H1 (cell line): ENCODE results near the gene RAPGEF5. TPM values are rescaled to one million over a fixed set of nuclear protein-coding genes. Genes with fewer than 3 reads are reported as not detected.

Experiments used
- CTCF ChIA-PET: fragments of 300-600 bp; sonication (Branson Sonifier 250); formaldehyde crosslinking; loops from one replicate; lab custom pipeline; 2021; ENCODE audit not compliant: partially characterized antibody; lab: Charles Lee
- POLR2A ChIA-PET: fragments of 300-600 bp; sonication (Branson Sonifier 250); formaldehyde crosslinking; loops from one replicate; lab custom pipeline; 2021; ENCODE audit warnings: inconsistent platforms; ENCODE audit not compliant: partially characterized antibody; lab: Charles Lee
- DNase-seq, 2 experiments: peaks; one replicate each; pipeline versions ENCODE4 v3.0.0 to v3.0.0-alpha.2; 2010 to 2022; ENCODE audit warnings: low spot score in 2 of 2, low read depth in 1 of 2, mixed read lengths in 1 of 2
- FAIRE-seq: peaks from 2 replicates; lab custom pipeline; 2011; peaks lifted over from hg19 to GRCh38; lab: Jason Lieb, UNC
- H2AFZ ChIP-seq: 2 replicates; pipeline ENCODE4 v1.8.1; 2012; ENCODE audit warnings: low read length, inconsistent platforms
- H2AK5ac ChIP-seq: 2 replicates; pipeline ENCODE4 v1.6.1; 2013; ENCODE audit warnings: low read depth, low read length
- H2BK120ac ChIP-seq: replicated peaks from 2 replicates; pipeline ENCODE3; 2013; ENCODE audit warnings: low read depth, low read length, inconsistent platforms
- H2BK12ac ChIP-seq: 2 replicates; pipeline ENCODE4 v1.6.1; 2013; ENCODE audit warnings: low read depth, low read length
- H2BK15ac ChIP-seq: 2 replicates; pipeline ENCODE4 v1.6.1; 2013; ENCODE audit warnings: low read length
- H2BK20ac ChIP-seq: 2 replicates; pipeline ENCODE4 v1.6.1; 2013; ENCODE audit warnings: low read length
- H2BK5ac ChIP-seq: 2 replicates; pipeline ENCODE4 v1.6.1; 2013; ENCODE audit warnings: low read depth, low read length
- H3K14ac ChIP-seq: 2 replicates; pipeline ENCODE4 v1.6.1; 2013; ENCODE audit warnings: inconsistent platforms; ENCODE audit not compliant: insufficient read length
- H3K18ac ChIP-seq: 2 replicates; pipeline ENCODE4 v1.6.1; 2013; ENCODE audit warnings: low read length; ENCODE audit errors: extremely low read depth
- H3K23ac ChIP-seq: 2 replicates; pipeline ENCODE4 v1.6.1; 2013; ENCODE audit warnings: inconsistent platforms; ENCODE audit not compliant: insufficient read length
- H3K23me2 ChIP-seq: 2 replicates; pipeline ENCODE4 v1.6.1; 2013; ENCODE audit warnings: low read depth, low read length
- H3K27ac ChIP-seq: 2 replicates; pipeline ENCODE4 v1.6.1; 2011; ENCODE audit warnings: low read depth, low read length, inconsistent platforms
- H3K27me3 ChIP-seq, 4 experiments: replicated peaks in 1 of 4; 1 replicate in 1 of 4; 2 replicates in 3 of 4; pipeline versions ENCODE4 v1.6.1 to v1.8.1; 2011 to 2013; ENCODE audit warnings: low read length in 3 of 4, mild to moderate bottlenecking in 3 of 4, inconsistent platforms in 2 of 4, mixed read lengths in 2 of 4, moderate library complexity in 1 of 4; ENCODE audit not compliant: control insufficient read depth in 3 of 4, insufficient read depth in 3 of 4; ENCODE audit errors: extremely low read depth in 1 of 4
- H3K36me3 ChIP-seq, 4 experiments: 2 replicates each; pipeline versions ENCODE4 v1.6.1 to v1.8.1; 2011 to 2013; ENCODE audit warnings: mild to moderate bottlenecking in 4 of 4, low read length in 3 of 4, moderate library complexity in 2 of 4, control low read depth in 1 of 4, inconsistent platforms in 1 of 4; ENCODE audit not compliant: insufficient read depth in 4 of 4, control insufficient read depth in 2 of 4
- H3K4ac ChIP-seq: replicated peaks from 2 replicates; pipeline ENCODE3; 2013; ENCODE audit warnings: low read length, low read depth, mixed read lengths, inconsistent platforms; ENCODE audit not compliant: insufficient read length
- H3K4me1 ChIP-seq, 4 experiments: replicated peaks in 1 of 4; 1 replicate in 1 of 4; 2 replicates in 3 of 4; pipeline versions ENCODE4 v1.6.1 to v1.8.1; 2011 to 2013; ENCODE audit warnings: low read length in 3 of 4, inconsistent platforms in 2 of 4, mixed read lengths in 1 of 4; ENCODE audit not compliant: insufficient read depth in 4 of 4, control insufficient read depth in 3 of 4
- H3K4me2 ChIP-seq, 2 experiments: 2 replicates each; pipeline versions ENCODE4 v1.6.1 to v1.8.1; 2011 to 2013; ENCODE audit warnings: low read depth in 2 of 2, low read length in 2 of 2, control low read depth in 1 of 2, inconsistent platforms in 1 of 2, mild to moderate bottlenecking in 1 of 2; ENCODE audit not compliant: insufficient read depth in 1 of 2
- H3K4me3 ChIP-seq, 4 experiments: fragments of 200-600, 300-600 bp in 1 of 4; sonication (generic), shearing (Covaris generic), sonication (Bioruptor Twin) in 1 of 4; 2 replicates each; pipeline versions ENCODE4 v1.5.1 to v1.8.1; 2011 to 2016; ENCODE audit warnings: low read length in 4 of 4, low read depth in 3 of 4, control low read depth in 2 of 4, inconsistent platforms in 2 of 4, mild to moderate bottlenecking in 2 of 4, mixed read lengths in 1 of 4, moderate library complexity in 1 of 4; ENCODE audit not compliant: insufficient read depth in 2 of 4; ENCODE audit errors: extremely low read depth in 1 of 4
- H3K56ac ChIP-seq: replicated peaks from 2 replicates; pipeline ENCODE3; 2013; ENCODE audit warnings: low read depth, mild to moderate bottlenecking, mixed read lengths, low read length, inconsistent platforms; ENCODE audit not compliant: insufficient read length
- H3K79me1 ChIP-seq: 2 replicates; pipeline ENCODE4 v1.6.1; 2013; ENCODE audit warnings: low read depth, low read length, control low read depth
- H3K79me2 ChIP-seq, 2 experiments: 2 replicates each; pipeline versions ENCODE4 v1.6.1 to v1.8.1; 2012 to 2013; ENCODE audit warnings: low read length in 2 of 2, mild to moderate bottlenecking in 2 of 2, inconsistent platforms in 1 of 2; ENCODE audit not compliant: insufficient read depth in 2 of 2, control insufficient read depth in 1 of 2
- H3K9ac ChIP-seq, 4 experiments: replicated peaks in 1 of 4; 1 replicate in 1 of 4; 2 replicates in 3 of 4; pipeline versions ENCODE4 v1.6.1 to v1.8.1; 2011 to 2013; ENCODE audit warnings: low read depth in 3 of 4, low read length in 3 of 4, control low read depth in 2 of 4, mild to moderate bottlenecking in 2 of 4, moderate library complexity in 2 of 4, inconsistent platforms in 1 of 4; ENCODE audit errors: extremely low read depth in 1 of 4
- H3K9me3 ChIP-seq, 2 experiments: 2 replicates each; pipeline versions ENCODE4 v1.6.1 to v1.8.1; 2012 to 2013; ENCODE audit warnings: mild to moderate bottlenecking in 2 of 2, moderate library complexity in 2 of 2, control low read depth in 1 of 2, inconsistent platforms in 1 of 2, low read depth in 1 of 2, low read length in 1 of 2, mixed read lengths in 1 of 2; ENCODE audit not compliant: insufficient read depth in 2 of 2
- H4K20me1 ChIP-seq, 2 experiments: replicated peaks in 1 of 2; 2 replicates each; pipeline versions ENCODE3 to v1.8.1; 2011 to 2013; ENCODE audit warnings: inconsistent platforms in 2 of 2, low read length in 2 of 2, mild to moderate bottlenecking in 1 of 2; ENCODE audit not compliant: insufficient read depth in 2 of 2, control insufficient read depth in 1 of 2
- H4K5ac ChIP-seq: 2 replicates; pipeline ENCODE4 v1.6.1; 2013; ENCODE audit warnings: low read length, low read depth, mixed read lengths, inconsistent platforms; ENCODE audit not compliant: insufficient read length
- H4K8ac ChIP-seq: 2 replicates; pipeline ENCODE4 v1.8.0; 2013; ENCODE audit warnings: mild to moderate bottlenecking, moderate library complexity, low read length, inconsistent platforms; ENCODE audit not compliant: insufficient read depth; ENCODE audit errors: extremely low read depth
- H4K91ac ChIP-seq: replicated peaks from 2 replicates; pipeline ENCODE3; 2013; ENCODE audit warnings: low read length, mixed read lengths, inconsistent platforms; ENCODE audit not compliant: insufficient read length
- ATF2 ChIP-seq: IDR thresholded peaks from 2 replicates; pipeline ENCODE4 v1.6.1; 2012; ENCODE audit warnings: low read length, inconsistent platforms
- CHD1 ChIP-seq: IDR thresholded peaks from 2 replicates; pipeline ENCODE4 v1.6.1; 2012; ENCODE audit warnings: low read depth, low read length, improper control_type of control experiment
- E2F6 ChIP-seq: IDR thresholded peaks from 2 replicates; pipeline ENCODE4 v1.6.1; 2012; ENCODE audit warnings: inconsistent platforms
- PHF8 ChIP-seq: fragments of 200-600 bp; sonication (generic); conservative IDR thresholded peaks from 2 replicates; pipeline ENCODE4 v1.7.1; 2012; ENCODE audit warnings: low read depth, mild to moderate bottlenecking, inconsistent platforms, low read length, moderate library complexity
- POLR2AphosphoS5 ChIP-seq: IDR thresholded peaks from 2 replicates; pipeline ENCODE4 v1.6.1; 2011; ENCODE audit warnings: low read depth, low read length
- RFX5 ChIP-seq: IDR thresholded peaks from 2 replicates; pipeline ENCODE4 v1.6.1; 2011; ENCODE audit warnings: low read depth, low read length, improper control_type of control experiment, borderline replicate concordance
- RNF2 ChIP-seq: fragments of 200-900, 300-1000 bp; sonication (generic); IDR thresholded peaks from 2 replicates; pipeline ENCODE4 v1.7.1; 2016; ENCODE audit warnings: borderline replicate concordance, low read depth, mild to moderate bottlenecking, antibody characterized with exemption, low read length; ENCODE audit not compliant: poor library complexity, severe bottlenecking; ENCODE audit errors: missing control alignments
- SAP30 ChIP-seq: fragments of 300-600 bp; sonication (generic); IDR thresholded peaks from 2 replicates; pipeline ENCODE4 v1.7.1; 2012; ENCODE audit warnings: low read length, moderate library complexity, mild to moderate bottlenecking, inconsistent platforms; ENCODE audit not compliant: insufficient read depth, insufficient replicate concordance
- TBP ChIP-seq: IDR thresholded peaks from 2 replicates; pipeline ENCODE4 v1.6.1; 2011; ENCODE audit warnings: low read depth, low read length, improper control_type of control experiment
- WGBS, 2 experiments: shearing (Covaris generic) in 1 of 2; methylation state at CpG; one replicate each; pipeline versions ENCODE4 v1.1.6 to v1.1.7; 2013 to 2015; ENCODE audit warnings: low lambda C conversion rate in 2 of 2, mixed read lengths in 2 of 2, inconsistent platforms in 1 of 2, low coverage in 1 of 2, missing lambda C conversion rate in 1 of 2; ENCODE audit not compliant: insufficient replicate concordance in 2 of 2, insufficient coverage in 1 of 2, insufficient read length in 1 of 2; ENCODE audit errors: extremely low coverage in 1 of 2, missing lambda C conversion rate in 1 of 2; 5-methylcytosine and 5-hydroxymethylcytosine counted together
- polyA plus RNA-seq, 7 experiments: library from polyadenylated mRNA; depleted of rRNA in 3 of 7; stranded (reverse) in 5 of 7; unstranded in 2 of 7; fragments of >200 nt in 5 of 7; fragments of 200-250 nt in 2 of 7; gene quantifications; 1 replicate in 5 of 7; 2 replicates in 1 of 7; 4 replicates in 1 of 7; pipeline versions ENCODE4 v1.2.1 to v1.2.3, GENCODE V29; 2011 to 2013; ENCODE audit warnings: missing spikeins in 2 of 7, mixed read lengths in 2 of 7
- total RNA-seq: library from RNA; stranded (reverse); fragmentation: NEBNext Ultra II Directional; extraction: Animal tissue kit (Norgen Biotek cat#: 25700); gene quantifications from 2 replicates; pipeline ENCODE4 v1.2.1, GENCODE V29; 2021

Gene RAPGEF5
- total and polyA plus RNA-seq, 2 of the 8 experiments (the other 6 are each of a cell fraction or from before 2014, with no cell fraction given): 4.4 to 22.9 TPM

GRCh38 chr7:22202141-22202540 is 154.8 kb downstream of the RAPGEF5 start:
- H2BK20ac ChIP-seq: no peak overlapping the region
- H3K9ac ChIP-seq: no peak overlapping the region
- POLR2A ChIA-PET: no interaction called here
- FAIRE-seq (no peak), DNase-seq (no peak)
- H2BK120ac ChIP-seq: no peak overlapping the region
- H3K56ac ChIP-seq: no peak overlapping the region
- no peak overlapping the region for H4K5ac ChIP-seq
- no peak overlapping the region for H3K27ac ChIP-seq
- no peaks in the 10 kb centered on the region for H3K4me1 ChIP-seq
- no peak overlapping the region for H3K14ac ChIP-seq
- WGBS, 2 experiments: 86% methylated on average over 1 of the region's 1 CpG; no CpG with 5 or more reads in 1 of the 2 experiments
- CTCF ChIA-PET: interaction anchor here (0.9 to 6.7 kb wide), 4 partner anchors 10 to 92 kb away, joined by 3 to 31 read pairs (median 8); no protein-coding TSS in a partner anchor
- no peaks in the 10 kb centered on the region for H3K9me3 ChIP-seq
- no peaks in the 10 kb centered on the region for H3K23me2 ChIP-seq
- H3K27me3 ChIP-seq: no peaks in the 10 kb centered on the region
- H3K4me2 ChIP-seq: no peak overlapping the region
- H2BK5ac ChIP-seq: no peak overlapping the region
- no peak overlapping the region for H2AFZ ChIP-seq
- peaks cover 2 to 4% of the 10 kb centered on the region in 2 experiments for H4K20me1 ChIP-seq
- no peaks in the 10 kb centered on the region; a peak in 1 of 4 replicates for H3K79me2 ChIP-seq
- no peak overlapping the region for H2AK5ac ChIP-seq
- H3K4ac ChIP-seq: no peak overlapping the region
- no peak overlapping the region for H3K18ac ChIP-seq
- no peak overlapping the region for H3K4me3 ChIP-seq
- H3K23ac ChIP-seq: no peak overlapping the region
- no peaks in the 10 kb centered on the region; the same call in 1 of the 2 replicates for H3K79me1 ChIP-seq
- no peak overlapping the region for H4K8ac ChIP-seq
- H2BK15ac ChIP-seq: no peak overlapping the region
- H3K36me3 ChIP-seq: peaks cover 0 to 5% (median 0%) of the 10 kb centered on the region in 4 experiments; a peak in 2 of 8 replicates
- no peak overlapping the region for H4K91ac ChIP-seq
- H2BK12ac ChIP-seq: no peak overlapping the region
- TF ChIP-seq E2F6 (no peak), TBP (no peak), ATF2 (no peak), RNF2 (no peak), CHD1 (no peak), RFX5 (no peak), SAP30 (no peak), POLR2AphosphoS5 (no peak), PHF8 (no peak)
